Stimulated activated CD4-positive, alpha-beta T cell treated with anti-CD3 and anti-CD28 coated beads, TNF-alpha, amount 100 ng/mL, for 48 hours (primary cell): ENCODE measurements around the gene PRAC1.

Experiments
- DNase-seq, 3 donors: peaks; one replicate each; pipeline ENCODE4 v3.0.0-alpha.2; 2020; ENCODE audit warnings: low read depth in 3 of 3

PRAC1 gene

DNA sequence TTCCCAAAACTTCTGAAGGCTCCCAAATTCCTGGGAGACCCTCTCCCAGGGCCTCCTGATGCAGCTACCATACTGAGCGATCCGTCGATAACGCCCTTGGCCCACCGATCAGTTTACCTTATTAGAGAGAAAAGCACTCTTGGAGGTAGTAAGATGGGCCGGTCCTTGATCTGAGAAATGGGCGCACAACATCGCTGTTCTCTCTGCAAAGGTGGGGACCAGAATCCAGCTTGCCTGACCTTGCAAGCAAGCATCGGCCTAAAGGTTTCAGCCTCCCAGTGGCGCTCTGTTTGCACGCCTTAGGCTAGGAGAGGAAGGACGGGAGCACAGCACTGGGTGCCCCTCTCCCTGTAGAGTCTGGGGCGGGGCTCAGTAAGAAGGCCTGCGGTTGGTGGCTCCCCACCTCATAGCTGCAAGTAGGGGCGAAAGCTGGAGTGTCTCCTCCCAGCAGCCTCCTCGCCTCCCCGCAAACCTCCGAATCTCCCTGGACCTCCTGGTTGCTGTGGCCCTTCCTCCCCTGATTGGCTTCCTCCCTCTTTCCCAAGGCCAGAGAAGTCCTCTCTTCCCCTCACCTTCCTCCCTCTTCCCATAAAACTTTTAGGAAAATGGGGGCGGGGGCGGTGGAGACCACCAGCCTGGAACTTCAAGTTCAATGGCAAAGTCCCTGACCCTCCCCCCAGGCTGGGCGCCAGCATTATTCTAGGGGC, at the start of gene PRAC1:
Gene PRAC1 (minus strand): TSS at position 318 of the 707 bp plus-strand sequence. CDS start 126 bp downstream, at position 192.
- no peak for DNase-seq

DNA sequence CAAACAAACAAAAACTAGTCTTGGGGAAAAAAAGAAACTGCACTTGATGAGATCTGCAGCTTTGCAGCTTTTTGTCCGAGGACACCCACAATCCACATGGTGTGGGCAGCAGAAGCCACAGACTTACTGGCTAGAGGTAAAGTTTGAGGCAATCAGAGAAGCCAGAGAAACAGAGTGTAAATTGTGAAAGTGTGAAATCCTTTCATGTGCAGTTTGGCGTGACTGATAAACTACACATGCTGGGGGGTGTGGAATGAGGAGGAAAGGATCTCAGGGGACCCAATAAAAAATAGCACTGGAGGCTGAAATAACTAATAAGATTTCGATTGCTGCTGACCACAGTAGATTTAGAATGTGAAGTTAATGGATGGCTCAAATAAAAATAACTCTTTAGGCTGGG, 48.6 kb upstream of the PRAC1 start:
- no peak for DNase-seq

DNA sequence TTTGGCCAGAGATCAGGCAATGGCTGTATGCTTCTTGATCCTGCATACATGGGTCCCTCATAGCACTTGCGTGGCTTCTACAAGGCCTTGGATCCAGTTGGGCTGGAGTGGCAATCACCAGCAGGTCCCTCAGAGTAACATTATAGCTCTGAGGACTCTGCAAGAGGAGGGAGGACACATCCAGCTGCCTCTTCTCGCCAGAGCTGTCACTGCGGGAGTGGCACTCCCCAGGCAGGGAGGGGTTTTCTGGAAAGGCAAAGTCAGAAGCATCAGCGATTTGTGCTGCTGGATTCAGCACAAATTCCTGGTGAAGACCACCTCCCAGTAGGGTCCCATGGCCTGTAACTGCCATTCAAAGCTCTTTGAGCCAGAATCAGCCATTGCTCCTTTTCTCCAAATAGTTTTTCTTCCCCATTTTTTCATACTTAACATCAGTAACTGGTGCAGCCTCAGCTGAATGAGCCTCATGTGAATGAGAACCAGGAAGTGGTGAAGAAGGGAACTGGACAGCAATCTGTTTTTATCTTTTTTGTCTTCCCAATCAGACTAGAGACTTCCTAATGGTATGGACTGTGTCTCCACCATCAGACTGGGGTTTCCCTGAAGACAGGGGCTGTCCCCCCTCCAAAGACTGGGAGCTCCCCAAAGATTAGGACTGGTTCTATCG, 46.8 kb upstream of the PRAC1 start:
- no peak for DNase-seq

DNA sequence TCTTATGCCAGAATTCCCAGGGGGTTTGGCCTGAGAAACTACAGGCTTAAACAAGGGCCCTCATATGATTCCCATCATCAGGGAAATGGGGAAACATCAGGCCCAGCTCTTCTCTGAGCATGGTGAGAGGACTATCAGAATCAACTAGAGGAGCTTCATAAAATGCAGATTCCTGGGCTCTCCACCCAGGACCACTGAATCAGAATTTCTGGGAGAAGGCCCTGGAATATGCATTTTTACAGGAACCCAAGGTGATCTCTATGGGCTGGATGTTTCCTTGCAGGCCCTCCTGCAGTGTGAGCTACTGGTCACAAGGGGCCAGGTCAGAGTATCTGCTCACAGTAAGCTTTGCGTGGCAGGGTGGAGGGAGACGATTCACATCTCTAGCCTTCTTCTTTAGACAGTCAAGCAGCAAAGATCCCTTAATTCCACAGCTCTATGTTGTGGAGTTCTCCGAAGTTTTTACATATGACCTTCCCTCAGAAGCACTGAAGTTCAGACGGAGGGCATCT, 45.0 kb upstream of the PRAC1 start:
- DNase-seq, result no peak

DNA sequence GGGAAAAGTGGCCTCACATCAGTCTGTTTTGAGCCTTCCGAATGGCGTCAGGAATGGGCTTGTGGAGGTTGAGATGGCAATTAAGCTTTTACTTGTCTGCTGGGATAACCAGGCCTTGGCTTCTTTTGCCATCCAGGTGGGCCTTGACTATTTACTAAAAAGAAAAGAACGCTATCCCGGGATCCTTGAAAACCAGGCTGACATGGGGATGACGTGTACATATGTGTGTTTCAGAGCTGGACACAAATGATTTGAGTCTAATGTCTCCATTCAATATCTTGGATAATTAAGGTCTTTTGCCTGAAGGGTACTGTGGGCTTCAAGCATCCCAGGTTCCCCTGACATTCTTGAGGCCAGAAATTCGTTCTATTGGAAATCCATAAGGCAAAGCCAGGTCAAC, 38.8 kb upstream of the PRAC1 start:
- no peak for DNase-seq

DNA sequence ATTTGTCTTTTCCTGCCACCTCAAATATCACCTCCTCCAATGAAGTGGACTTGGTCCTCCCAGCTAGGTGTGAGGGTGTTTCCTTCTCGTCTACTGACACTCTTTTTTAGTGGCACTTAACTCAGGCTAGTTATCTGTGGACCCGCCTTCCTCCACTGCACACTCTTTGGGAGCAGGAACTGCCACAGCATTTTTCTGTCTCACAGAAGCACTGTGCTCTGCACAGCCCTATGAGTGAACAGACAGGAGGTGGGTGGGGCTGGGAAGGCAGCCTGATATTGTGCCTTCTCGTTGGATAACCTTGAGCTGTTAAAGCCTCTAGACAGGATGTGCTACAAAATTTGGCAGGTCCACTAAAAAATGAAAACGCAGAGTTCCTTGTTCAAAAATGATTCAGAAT, 38.1 kb upstream of the PRAC1 start:
- DNase-seq, result no peak

DNA sequence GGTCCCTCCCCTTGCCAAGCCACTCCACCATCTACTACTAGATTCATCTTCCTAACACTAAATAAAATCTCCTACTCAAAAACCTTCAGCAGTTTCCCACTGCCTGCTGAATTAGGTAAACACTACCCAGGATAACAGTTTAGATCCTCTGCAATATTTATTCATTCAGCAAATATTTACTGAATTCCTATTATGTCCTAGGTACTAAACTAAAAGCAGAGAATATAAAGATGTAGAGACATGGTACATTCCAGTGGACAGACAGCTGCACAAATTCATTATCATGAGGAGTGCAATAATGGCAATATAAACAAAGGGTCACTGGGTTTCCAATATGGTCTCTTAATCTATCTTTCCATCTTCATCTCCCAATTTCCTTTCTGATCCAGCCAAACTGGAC, 37.0 kb upstream of the PRAC1 start:
- no peak for DNase-seq

DNA sequence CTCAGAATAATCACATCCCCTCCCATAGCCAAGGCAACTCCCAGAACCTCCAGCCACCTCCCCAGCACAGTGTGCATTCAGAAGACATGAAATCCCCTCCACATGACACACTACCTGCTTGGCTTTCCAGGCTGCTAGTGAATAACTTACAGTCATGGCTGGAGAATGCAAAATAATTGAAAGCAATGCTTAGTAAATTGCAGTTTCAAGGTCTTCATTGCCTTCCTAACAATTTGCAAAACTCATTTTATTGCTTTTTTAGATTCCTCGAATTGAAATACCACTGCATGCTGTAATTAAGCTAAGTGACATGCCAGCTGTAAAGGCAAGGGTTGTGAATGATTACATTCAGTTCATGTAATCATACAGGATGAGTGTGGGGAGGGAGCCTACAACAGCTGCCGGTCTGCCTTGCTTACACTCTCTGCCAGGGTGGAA, 35.2 kb upstream of the PRAC1 start:
- DNase-seq, result no peak

DNA sequence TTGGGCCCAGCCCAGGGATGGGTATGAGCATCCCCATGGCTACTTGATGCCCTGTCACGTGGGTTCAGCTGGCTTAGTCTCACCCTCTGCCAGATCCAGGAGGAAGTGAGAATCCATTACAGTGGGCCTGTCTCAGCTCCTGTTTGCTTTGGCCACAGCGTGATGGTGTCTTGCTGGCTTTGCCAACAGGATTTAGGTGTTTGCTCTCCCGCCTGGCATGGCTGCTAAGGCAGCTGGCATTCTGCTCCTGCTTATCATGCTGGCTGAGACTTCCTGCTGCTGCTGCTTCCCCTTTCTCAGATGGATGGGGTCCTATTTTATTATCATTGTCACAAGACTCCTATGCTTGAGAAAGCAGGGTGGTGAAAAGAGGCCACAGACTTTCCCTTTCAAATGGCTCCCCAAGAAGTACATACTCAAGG, 34.5 kb upstream of the PRAC1 start:
- DNase-seq, result no peak

DNA sequence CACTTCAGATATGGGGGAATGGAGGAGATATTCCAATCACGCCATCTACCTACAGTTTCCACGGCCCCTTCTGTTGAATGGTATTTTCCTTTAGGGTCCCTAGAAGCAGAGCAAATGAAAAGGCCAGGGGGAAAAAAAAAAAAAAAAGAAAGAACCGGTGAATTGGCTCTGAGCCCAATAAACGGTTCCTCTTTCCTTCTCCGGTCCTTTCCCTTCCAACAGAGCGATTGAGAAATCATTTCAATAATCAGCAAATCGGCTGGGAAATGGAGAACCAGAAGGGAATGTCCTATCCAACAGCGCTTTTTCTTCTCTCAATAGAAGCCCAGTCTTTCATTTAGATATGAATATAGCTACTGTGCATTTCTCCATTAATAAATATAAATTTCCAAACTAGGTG, 33.0 kb upstream of the PRAC1 start:
- DNase-seq, result no peak

DNA sequence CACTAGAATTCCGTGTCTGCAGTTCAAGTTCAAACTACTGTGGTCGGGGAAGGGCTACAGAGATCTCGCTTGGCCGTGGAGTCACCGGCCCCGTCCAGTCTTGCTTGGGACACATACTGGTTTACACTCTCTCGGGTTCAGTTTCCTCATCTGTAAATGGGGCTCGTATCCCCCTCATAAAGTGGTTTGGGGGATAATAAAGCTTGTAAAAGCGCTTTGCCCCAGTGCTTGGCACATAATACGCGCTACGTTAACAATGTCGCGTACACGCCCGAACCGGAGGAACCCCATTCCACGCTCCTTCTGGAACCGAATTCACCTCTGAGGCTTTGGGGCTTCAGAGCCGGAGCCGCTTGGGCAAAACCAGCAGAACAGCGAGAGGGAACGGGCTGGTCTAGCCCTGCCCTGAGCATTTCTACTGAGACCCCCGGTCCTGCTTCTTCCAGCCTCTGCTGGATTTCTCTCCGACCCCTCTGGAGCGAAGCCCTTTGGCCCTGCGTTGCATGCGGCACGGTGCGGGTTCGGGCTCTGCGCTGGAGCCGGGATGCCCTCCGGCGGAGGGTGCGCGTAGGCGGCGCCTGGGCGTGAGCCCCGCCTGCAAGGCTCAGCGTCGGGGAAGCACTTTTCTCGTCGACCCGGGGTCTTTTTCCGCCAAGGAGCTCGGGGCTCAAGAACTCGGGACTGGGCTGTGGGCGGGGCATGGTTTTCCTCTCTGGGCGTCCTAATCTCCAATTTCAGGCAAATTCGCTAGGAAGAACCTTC, 32.4 kb upstream of the PRAC1 start:
- DNase-seq, result no peak

DNA sequence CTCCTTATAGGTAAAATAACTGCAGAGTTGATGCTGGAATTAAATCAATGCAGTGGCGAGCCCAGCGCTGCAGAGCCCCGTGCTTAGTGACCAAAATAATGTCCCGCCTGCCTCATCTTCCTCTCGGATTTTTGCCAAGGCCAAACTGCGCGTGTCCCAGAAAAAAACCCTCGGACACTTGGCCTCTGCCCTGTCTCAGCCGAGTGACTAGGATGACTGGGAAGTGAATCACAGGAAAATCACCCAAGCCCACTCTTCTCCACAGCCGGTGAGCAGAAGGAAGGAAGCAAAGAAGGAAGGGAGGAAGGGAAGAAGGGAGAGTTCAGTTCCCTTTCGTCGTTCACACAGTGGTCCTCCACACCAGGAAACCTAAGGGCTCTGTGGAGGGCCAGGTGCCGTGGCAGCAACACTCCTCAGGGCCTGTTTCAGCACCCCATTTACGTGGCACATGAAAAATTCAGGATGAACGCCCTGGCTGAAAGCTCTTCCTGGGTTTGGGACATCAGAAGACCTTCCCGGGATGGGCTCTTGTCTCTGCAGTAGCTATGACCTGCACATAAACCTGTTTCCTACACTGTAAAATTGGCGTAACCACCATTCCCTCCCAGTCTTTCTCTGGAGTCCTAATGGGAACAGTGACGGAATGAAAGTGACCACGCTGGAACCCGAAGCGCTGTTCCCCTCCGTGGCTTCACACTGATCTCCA, 31.6 kb upstream of the PRAC1 start:
- no peak for DNase-seq

DNA sequence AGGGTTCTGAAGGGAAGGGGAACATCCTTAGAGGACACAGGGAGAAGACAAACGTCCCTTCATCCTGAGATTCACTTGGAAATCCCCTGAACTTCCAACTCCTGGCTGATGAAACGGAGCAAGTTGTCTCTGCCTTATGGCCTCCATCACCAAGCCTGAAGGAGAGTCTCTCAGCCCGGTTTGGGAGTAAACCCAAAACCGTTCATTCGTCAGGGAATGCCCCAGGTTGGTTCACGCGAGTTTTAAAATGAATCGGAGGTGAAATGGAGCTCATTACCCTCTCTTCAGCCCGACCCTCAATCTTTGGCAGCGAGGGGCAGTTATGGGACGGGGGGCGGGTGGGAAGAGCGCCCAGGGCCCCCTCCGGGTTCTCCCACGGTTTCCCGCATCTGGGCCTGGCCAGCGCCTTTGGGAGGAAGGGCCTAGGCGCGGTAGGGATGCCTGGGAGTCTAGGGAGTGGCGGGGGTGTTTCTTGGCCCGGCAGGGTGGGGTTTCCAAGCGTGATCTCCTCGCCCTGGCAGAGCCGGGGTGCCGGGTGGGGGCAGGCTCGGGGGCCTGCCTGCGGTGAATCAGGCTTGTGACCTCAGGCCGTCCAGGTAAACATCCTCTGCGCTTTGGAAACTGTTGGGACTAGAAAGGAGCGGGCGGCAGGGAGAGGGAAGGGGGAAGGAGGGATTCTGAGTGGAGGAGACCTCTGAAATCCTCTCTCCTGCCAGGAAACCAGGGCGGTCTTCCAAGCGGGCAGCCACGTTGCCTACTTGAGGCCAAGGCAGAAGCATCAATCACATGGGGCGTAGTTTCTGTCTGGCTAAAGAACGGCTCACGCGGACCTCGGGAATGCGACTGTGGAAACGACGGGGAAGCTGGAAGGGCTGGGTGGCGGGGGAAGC, 30.3 kb upstream of the PRAC1 start:
- no peak for DNase-seq

DNA sequence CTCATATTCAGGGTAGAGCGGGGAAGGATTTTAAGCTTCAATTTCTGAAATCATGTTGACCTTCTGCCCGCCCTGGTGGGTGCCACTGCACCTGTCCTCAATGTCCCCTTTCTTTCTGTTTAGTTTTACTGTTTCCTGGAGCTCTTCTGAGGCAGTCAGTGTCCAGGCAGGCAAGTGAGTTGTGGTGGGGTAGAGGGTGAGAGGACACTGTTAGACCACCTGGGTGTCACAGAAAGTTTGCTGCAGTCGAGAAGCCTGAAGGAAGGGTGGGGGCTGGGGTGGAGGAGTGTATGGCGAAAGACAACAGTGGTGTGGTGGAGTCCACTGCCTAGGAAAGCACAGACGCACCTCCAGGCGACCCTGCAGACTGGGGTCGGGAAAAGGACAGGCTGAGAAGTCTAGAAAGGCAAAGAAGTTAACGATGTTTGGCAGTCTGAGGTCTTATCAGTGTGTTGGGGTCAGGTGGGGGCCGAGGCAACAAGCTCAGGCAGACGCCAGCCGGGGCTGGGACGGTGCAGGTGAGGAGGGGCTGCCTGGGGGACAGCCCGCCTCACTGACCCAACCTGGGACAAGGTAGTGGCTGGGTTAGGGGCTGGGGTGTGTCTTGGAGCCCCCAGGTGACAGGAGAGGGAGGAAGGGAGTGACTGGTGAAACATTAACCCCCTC, 29.5 kb upstream of the PRAC1 start:
- no peak for DNase-seq

DNA sequence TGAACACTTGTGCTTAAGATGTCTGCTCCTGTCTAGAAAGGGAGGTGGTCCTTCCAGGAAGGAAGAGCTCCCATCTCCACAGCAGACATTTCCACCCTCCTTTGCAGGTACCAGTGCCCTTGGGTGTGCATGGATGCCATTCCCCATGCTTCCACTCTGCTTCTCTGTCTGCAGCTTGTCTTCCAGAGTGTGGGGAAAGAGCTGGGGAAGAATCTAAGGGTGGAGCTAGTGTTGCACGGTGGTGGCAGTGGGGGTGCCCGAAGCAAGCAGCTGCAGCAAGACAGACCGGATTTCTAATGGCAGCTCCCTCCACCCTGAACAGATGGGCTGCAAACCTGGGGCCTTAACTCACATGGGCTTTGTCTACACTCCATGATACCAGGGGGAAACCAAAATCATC, 28.9 kb upstream of the PRAC1 start:
- DNase-seq, result no peak

DNA sequence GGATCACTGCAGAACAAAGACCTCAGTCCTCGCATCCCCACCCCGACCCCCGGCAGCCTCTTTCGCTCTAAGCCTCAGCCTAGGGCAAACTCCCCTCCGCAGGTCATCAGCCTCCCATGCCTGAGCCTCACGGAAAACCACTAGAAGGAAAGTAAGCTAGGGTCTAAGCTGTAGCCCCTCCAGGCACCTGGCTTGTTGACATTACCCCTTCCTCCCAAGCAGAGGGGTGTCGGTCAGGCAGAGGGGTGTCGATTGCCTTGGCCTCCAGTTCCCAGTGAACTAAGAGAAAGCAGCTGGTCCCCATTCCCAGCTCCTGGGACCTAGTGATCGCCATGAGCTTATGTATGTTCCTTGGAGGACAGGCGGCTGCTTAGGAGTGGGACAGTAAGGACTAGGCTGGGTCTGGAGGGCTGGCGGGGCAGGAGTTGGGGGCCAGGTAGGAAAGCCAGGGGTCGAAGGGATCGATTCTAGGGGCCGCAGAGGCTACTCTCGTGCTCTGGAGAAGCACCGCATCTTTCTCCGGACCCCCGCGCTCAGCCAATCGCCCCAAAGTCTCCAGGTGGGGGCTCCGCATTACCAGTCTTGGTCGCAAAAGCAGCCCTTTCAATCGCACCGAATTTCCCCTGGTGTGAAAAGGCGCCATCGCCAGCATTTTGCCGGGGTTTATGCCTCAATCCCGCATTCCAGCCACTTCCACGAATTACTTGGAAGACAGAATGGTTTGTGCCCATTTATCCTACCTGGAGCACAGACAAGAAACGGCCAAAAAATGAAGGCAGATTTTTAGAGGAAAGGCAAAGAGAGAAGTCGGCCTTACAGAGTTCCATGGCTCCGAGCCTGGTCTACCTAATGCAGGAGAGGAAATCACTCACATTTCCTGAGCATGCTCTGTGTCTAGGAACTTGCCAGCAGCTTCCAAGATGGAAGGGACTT, 27.6 kb upstream of the PRAC1 start:
- no peak for DNase-seq

DNA sequence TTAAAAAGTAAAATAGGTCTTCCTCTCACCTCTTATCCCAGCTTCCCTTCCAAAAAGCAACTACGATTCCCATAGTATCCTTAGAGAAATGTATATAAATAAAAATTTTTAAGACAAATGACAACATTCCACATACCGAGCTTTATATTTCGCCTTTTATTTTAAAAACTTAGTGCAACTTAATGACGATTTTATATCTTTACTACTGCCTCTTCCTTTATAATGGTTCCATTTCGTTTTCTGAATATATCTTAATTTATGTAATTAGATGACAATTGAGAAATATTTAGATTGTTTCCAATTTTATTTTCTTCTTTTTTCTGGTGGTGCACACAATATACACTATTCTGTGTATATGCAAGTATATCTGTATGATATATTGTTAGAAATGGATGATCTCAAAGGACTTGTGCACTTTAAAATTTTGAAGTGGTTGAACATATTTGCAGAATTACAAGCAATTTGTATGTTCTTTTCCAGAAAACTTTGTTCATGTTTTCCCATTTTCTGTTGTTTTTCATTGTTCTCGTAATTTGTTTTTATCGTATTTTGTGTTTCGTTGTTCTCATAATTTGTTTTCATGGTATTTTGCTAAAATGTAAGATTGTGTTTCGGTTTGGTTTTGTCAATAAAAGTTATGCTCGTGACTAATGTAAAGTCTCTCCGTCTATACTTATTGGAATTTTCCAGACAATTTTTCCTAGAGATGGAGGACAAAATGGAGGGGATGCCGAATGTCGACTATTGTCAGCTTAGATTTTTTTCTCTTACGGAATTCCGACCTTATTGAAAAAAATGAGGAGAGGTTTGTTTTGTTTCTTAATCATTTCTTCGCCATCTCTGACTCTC, 26.6 kb upstream of the PRAC1 start:
- no peak for DNase-seq
